SK-N-SH treated with all-trans-retinoic acid at 6 μM for 48 hours (cell line): ENCODE measurements around the gene NOLC1.

ENCODE experiments used
- ATAC-seq: fragments of 200-7000 bp; cut with Tn5 transposase; 3 replicates; pipeline ENCODE4 v1.9.1; 2020; ENCODE audit warnings: mild to moderate bottlenecking, moderate library complexity
- ARNTL ChIP-seq: fragments of 450-650 bp; formaldehyde crosslinking; IDR thresholded peaks from 2 replicates; pipeline ENCODE4 v1.5.0; 2020; ENCODE audit warnings: low read depth, mild to moderate bottlenecking, moderate library complexity, borderline replicate concordance
- BACH2 ChIP-seq: fragments of 250-450 bp; sonication (Bioruptor Pico); IDR thresholded peaks from 2 replicates; pipeline ENCODE4 v1.9.0; 2021; ENCODE audit warnings: mild to moderate bottlenecking, borderline replicate concordance
- CREB5 ChIP-seq: fragments of 250-450 bp; sonication (Bioruptor Pico); IDR thresholded peaks from 2 replicates; pipeline ENCODE4 v1.5.1; 2020; ENCODE audit warnings: low read depth, mild to moderate bottlenecking, moderate library complexity
- CSDC2 ChIP-seq: fragments of 250-450 bp; sonication (Bioruptor Pico); IDR thresholded peaks from 2 replicates; pipeline ENCODE4 v1.5.0; 2020; ENCODE audit warnings: mild to moderate bottlenecking, moderate library complexity
- CSRNP3 ChIP-seq: fragments of 250-450 bp; sonication (Bioruptor Pico); IDR thresholded peaks from 2 replicates; pipeline ENCODE4 v1.5.1; 2021; ENCODE audit warnings: mild to moderate bottlenecking, moderate library complexity
- ESRRG ChIP-seq: fragments of 250-450 bp; sonication (Bioruptor Pico); IDR thresholded peaks from 2 replicates; pipeline ENCODE4 v1.6.1; 2021; ENCODE audit warnings: mild to moderate bottlenecking
- GLIS3 ChIP-seq: fragments of 250-450 bp; sonication (Bioruptor Pico); IDR thresholded peaks from 2 replicates; pipeline ENCODE4 v1.5.0; 2020; ENCODE audit warnings: mild to moderate bottlenecking, moderate library complexity
- OSR1 ChIP-seq: fragments of 250-450 bp; sonication (Bioruptor Pico); IDR thresholded peaks from 2 replicates; pipeline ENCODE4 v1.8.0; 2022; ENCODE audit warnings: moderate library complexity, mild to moderate bottlenecking, inconsistent platforms
- PATZ1 ChIP-seq: fragments of 250-450 bp; sonication (Bioruptor Pico); IDR thresholded peaks from 2 replicates; pipeline ENCODE4 v1.8.0; 2020; ENCODE audit warnings: mild to moderate bottlenecking, moderate library complexity, borderline replicate concordance
- POU6F1 ChIP-seq: fragments of 250-450 bp; sonication (Bioruptor Pico); IDR thresholded peaks from 2 replicates; pipeline ENCODE4 v1.8.0; 2021; ENCODE audit warnings: low read depth, mild to moderate bottlenecking, moderate library complexity, borderline replicate concordance
- PPARA ChIP-seq: fragments of 250-450 bp; sonication (Bioruptor Pico); IDR thresholded peaks from 2 replicates; pipeline ENCODE4 v1.5.0; 2020; ENCODE audit warnings: mild to moderate bottlenecking, borderline replicate concordance
- RARB ChIP-seq: fragments of 250-450 bp; sonication (Bioruptor Pico); IDR thresholded peaks from 2 replicates; pipeline ENCODE4 v1.8.0; 2021; ENCODE audit warnings: mild to moderate bottlenecking, moderate library complexity
- SNAI2 ChIP-seq: fragments of 250-450 bp; sonication (Bioruptor Pico); IDR thresholded peaks from 2 replicates; pipeline ENCODE4 v1.5.0; 2020; ENCODE audit warnings: mild to moderate bottlenecking, moderate library complexity
- TCF4 ChIP-seq: fragments of 250-450 bp; sonication (Bioruptor Pico); IDR thresholded peaks from 2 replicates; pipeline ENCODE4 v1.8.0; 2021; ENCODE audit warnings: mild to moderate bottlenecking, moderate library complexity, borderline replicate concordance
- TOX ChIP-seq: fragments of 250-450 bp; sonication (Bioruptor Pico); IDR thresholded peaks from 2 replicates; pipeline ENCODE4 v1.8.0; 2021; ENCODE audit warnings: mild to moderate bottlenecking, moderate library complexity, borderline replicate concordance
- TSHZ2 ChIP-seq: fragments of 250-450 bp; sonication (Bioruptor Pico); IDR thresholded peaks from 2 replicates; pipeline ENCODE4 v1.5.0; 2020; ENCODE audit warnings: mild to moderate bottlenecking, moderate library complexity
- ZC3H10 ChIP-seq: fragments of 250-450 bp; sonication (Bioruptor Pico); IDR thresholded peaks from 2 replicates; pipeline ENCODE4 v1.5.1; 2021; ENCODE audit warnings: mild to moderate bottlenecking, moderate library complexity
- ZFP3 ChIP-seq: fragments of 250-450 bp; sonication (Bioruptor Pico); IDR thresholded peaks from 2 replicates; pipeline ENCODE4 v1.5.0; 2020; ENCODE audit warnings: mild to moderate bottlenecking, moderate library complexity
- ZFP30 ChIP-seq: fragments of 450-650 bp; formaldehyde crosslinking; IDR thresholded peaks from 2 replicates; pipeline ENCODE4 v1.5.0; 2022; ENCODE audit warnings: mild to moderate bottlenecking, moderate library complexity
- ZNF565 ChIP-seq: fragments of 450-650 bp; formaldehyde crosslinking; conservative IDR thresholded peaks from 2 replicates; pipeline ENCODE4 v1.5.0; 2020; ENCODE audit warnings: low read depth, mild to moderate bottlenecking, moderate library complexity
- ZNF70 ChIP-seq: fragments of 450-650 bp; formaldehyde crosslinking; IDR thresholded peaks from 2 replicates; pipeline ENCODE4 v1.5.0; 2020; ENCODE audit warnings: mild to moderate bottlenecking, moderate library complexity
- ZNF8 ChIP-seq: fragments of 450-650 bp; formaldehyde crosslinking; IDR thresholded peaks from 2 replicates; pipeline ENCODE4 v1.5.0; 2020; ENCODE audit warnings: mild to moderate bottlenecking, moderate library complexity

The NOLC1 gene

GRCh38 chr10:102135956-102136526, 16.1 kb upstream of the NOLC1 start:
- no peak for TF ChIP-seq ZFP3 (CRISPR knock-in tag)
- TF ChIP-seq ZNF70, result no peak
- no peak for TF ChIP-seq TOX
- TF ChIP-seq ARNTL (CRISPR knock-in tag), result no peak
- TF ChIP-seq GLIS3 (CRISPR knock-in tag), result no peak
- TF ChIP-seq PATZ1 (CRISPR knock-in tag), result no peak
- no peak for TF ChIP-seq RARB (CRISPR knock-in tag)
- no peak for TF ChIP-seq ZNF8
- TF ChIP-seq ZNF565 (CRISPR knock-in tag), result no peak
- no peak for TF ChIP-seq TSHZ2 (CRISPR knock-in tag)
- no peak for TF ChIP-seq BACH2 (CRISPR knock-in tag)
- no peak for TF ChIP-seq CREB5
- no peak for TF ChIP-seq PPARA (CRISPR knock-in tag)
- no peak for TF ChIP-seq POU6F1 (CRISPR knock-in tag)
- no peak for TF ChIP-seq ZC3H10 (CRISPR knock-in tag)
- no peak for TF ChIP-seq SNAI2 (CRISPR knock-in tag)
- TF ChIP-seq TCF4 (CRISPR knock-in tag), result no peak
- TF ChIP-seq ESRRG, result no peak
- no peak for TF ChIP-seq OSR1 (CRISPR knock-in tag)
- no peak for ATAC-seq

GRCh38 chr10:102139281-102140110, 12.7 kb upstream of the NOLC1 start:
- no peak for TF ChIP-seq ESRRG
- no peak for TF ChIP-seq PPARA (CRISPR knock-in tag)
- no peak for TF ChIP-seq CREB5
- no peak for ATAC-seq

- no peak for TF ChIP-seq CSRNP3 (CRISPR knock-in tag)
- TF ChIP-seq OSR1 (CRISPR knock-in tag), result no peak
- no peak for TF ChIP-seq TCF4 (CRISPR knock-in tag)
- no peak for TF ChIP-seq CSDC2 (CRISPR knock-in tag)
- TF ChIP-seq ZFP30, result no peak
- no peak for TF ChIP-seq TOX
- TF ChIP-seq ZFP3 (CRISPR knock-in tag), result no peak
- no peak for TF ChIP-seq BACH2 (CRISPR knock-in tag)
- ATAC-seq, result no peak
These were observed 12.0 kb upstream of the NOLC1 start for GRCh38 chr10:102140218-102140617.
